HG02571 (cell line): ENCODE measurements around the gene CDK9.
"Not testable (repeated sequence)": the region's sequence is repeated elsewhere in the genome, so short reads cannot be mapped to it uniquely, and the experiment has no call there.

ENCODE experiments used
- ATAC-seq: cut with Tn5 transposase; IDR thresholded peaks from one replicate; pipeline ENCODE4 v1.9.1; 2021; ENCODE audit warnings: mild to moderate bottlenecking, moderate library complexity; ENCODE audit not compliant: unreplicated experiment

CDK9 gene

GRCh38 chr9:127779136-127779981 is 6.5 kb upstream of the CDK9 start:
- peak; percentile 46 for ATAC-seq

GRCh38 chr9:127780126-127780885 is 5.5 kb upstream of the CDK9 start:
- no peak for ATAC-seq

GRCh38 chr9:127780909-127781308 is 4.9 kb upstream of the CDK9 start:
- ATAC-seq = not testable (repeated sequence)

- ATAC-seq = no peak
Measured at GRCh38 chr9:127781806-127782205, 4.0 kb upstream of the CDK9 start.

- no peak for ATAC-seq
Measured at GRCh38 chr9:127783111-127784008, 2.5 kb upstream of the CDK9 start.

- ATAC-seq = peak; percentile 43
Measured at GRCh38 chr9:127785023-127785932, 556 bp upstream of the CDK9 start.

- no peak for ATAC-seq
Measured at GRCh38 chr9:127786773-127787104, 905 bp downstream of the CDK9 start.

- ATAC-seq = no peak
Measured at GRCh38 chr9:127788337-127789011, 2.6 kb downstream of the CDK9 start.

- no peak for ATAC-seq
Measured at GRCh38 chr9:127789179-127789578, 3.3 kb downstream of the CDK9 start.

- no peak for ATAC-seq
Measured at GRCh38 chr9:127790094-127790855, 4.4 kb downstream of the CDK9 start.

GRCh38 chr9:127791085-127791484 is 5.3 kb downstream of the CDK9 start:
- ATAC-seq = no peak

- ATAC-seq = no peak
Measured at GRCh38 chr9:127792417-127793031, 6.7 kb downstream of the CDK9 start.

- ATAC-seq = no peak
Measured at GRCh38 chr9:127793093-127793708, 7.4 kb downstream of the CDK9 start.

- ATAC-seq = no peak
Measured at GRCh38 chr9:127794001-127794791, 8.4 kb downstream of the CDK9 start.

- no peak for ATAC-seq
Measured at GRCh38 chr9:127796225-127796813, 10.5 kb downstream of the CDK9 start.

GRCh38 chr9:127796852-127797370 is 11.1 kb downstream of the CDK9 start:
- ATAC-seq = no peak
